ENCODE data around the gene OCEL1. TPM values are rescaled to one million over a fixed set of nuclear protein-coding genes. Genes with fewer than 3 reads are reported as not detected.
A peak's percentile ranks its signal among the peaks of the same experiment; 100 is the strongest.

Gene OCEL1
- total and polyA plus RNA-seq, 10 of the 15 experiments (the other 5 are each of a cell fraction or from before 2014, with no cell fraction given) = 2.8 to 18.2 (median 7.4) TPM

GRCh38 chr19:17235300-17235970 lies 9.4 kb downstream of the OCEL1 start (continued):
- TF ChIP-seq NR2C2 (IDR thresholded peaks at IDR 0.05; ENCODE audit: borderline replicate concordance, control insufficient read depth, insufficient read length, low read depth) = no peak
- TF ChIP-seq SUZ12 (IDR thresholded peaks at IDR 0.05; ENCODE audit: unreplicated experiment) = no peak
- TF ChIP-seq NR2C1 (IDR thresholded peaks at IDR 0.05) = 0 out of 2 replicates have a peak, but pooled peaks have one; percentile 6
- peak; percentile 78 for TF ChIP-seq IKZF1 (conservative IDR thresholded peaks at IDR 0.05)
- TF ChIP-seq MLLT1 (IDR thresholded peaks at IDR 0.05) = no peak
- TF ChIP-seq ASH2L (IDR thresholded peaks at IDR 0.05; ENCODE audit: borderline replicate concordance, low read depth) = no peak
- no peak for TF ChIP-seq HDAC2 (IDR thresholded peaks at IDR 0.05)
- TF ChIP-seq GABPA (IDR thresholded peaks at IDR 0.05; ENCODE audit: low read depth) = no peak
- TF ChIP-seq PAX8 (IDR thresholded peaks at IDR 0.05) = no peak
- TF ChIP-seq HDAC6 (IDR thresholded peaks at IDR 0.05; ENCODE audit: unreplicated experiment) = peak; percentile 57
- TF ChIP-seq MAX (IDR thresholded peaks at IDR 0.05; ENCODE audit: low read depth, low read length) = peak; percentile 92
- TF ChIP-seq MYB (IDR thresholded peaks at IDR 0.05; ENCODE audit: borderline replicate concordance, low read depth, low read length) = no peak
- TF ChIP-seq, protein P1, sequence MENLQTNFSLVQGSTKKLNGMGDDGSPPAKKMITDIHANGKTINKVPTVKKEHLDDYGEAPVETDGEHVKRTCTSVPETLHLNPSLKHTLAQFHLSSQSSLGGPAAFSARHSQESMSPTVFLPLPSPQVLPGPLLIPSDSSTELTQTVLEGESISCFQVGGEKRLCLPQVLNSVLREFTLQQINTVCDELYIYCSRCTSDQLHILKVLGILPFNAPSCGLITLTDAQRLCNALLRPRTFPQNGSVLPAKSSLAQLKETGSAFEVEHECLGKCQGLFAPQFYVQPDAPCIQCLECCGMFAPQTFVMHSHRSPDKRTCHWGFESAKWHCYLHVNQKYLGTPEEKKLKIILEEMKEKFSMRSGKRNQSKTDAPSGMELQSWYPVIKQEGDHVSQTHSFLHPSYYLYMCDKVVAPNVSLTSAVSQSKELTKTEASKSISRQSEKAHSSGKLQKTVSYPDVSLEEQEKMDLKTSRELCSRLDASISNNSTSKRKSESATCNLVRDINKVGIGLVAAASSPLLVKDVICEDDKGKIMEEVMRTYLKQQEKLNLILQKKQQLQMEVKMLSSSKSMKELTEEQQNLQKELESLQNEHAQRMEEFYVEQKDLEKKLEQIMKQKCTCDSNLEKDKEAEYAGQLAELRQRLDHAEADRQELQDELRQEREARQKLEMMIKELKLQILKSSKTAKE (IDR thresholded peaks at IDR 0.05; ENCODE audit: low read depth, poor library complexity, severe bottlenecking) = no peak
- no peak for TF ChIP-seq SMAD5 (IDR thresholded peaks at IDR 0.05; ENCODE audit: low read depth)
- TF ChIP-seq ETV6 (conservative IDR thresholded peaks at IDR 0.05 in 1 of 2, IDR thresholded peaks at IDR 0.05 in 1 of 2; ENCODE audit: borderline replicate concordance in 1 of 2, low read depth in 1 of 2) = no peak
- TF ChIP-seq POU2F2 (IDR thresholded peaks at IDR 0.05; ENCODE audit: borderline replicate concordance, low read depth, low read length) = no peak
- 0 out of 2 replicates have a peak, but pooled peaks have one; percentile 25 for TF ChIP-seq TCF3 (IDR thresholded peaks at IDR 0.05; ENCODE audit: borderline replicate concordance, insufficient read depth, low read depth, low read length)
- TF ChIP-seq ZNF274 (IDR thresholded peaks at IDR 0.05; ENCODE audit: insufficient read depth, insufficient read length) = no peak
- TF ChIP-seq, protein P2, sequence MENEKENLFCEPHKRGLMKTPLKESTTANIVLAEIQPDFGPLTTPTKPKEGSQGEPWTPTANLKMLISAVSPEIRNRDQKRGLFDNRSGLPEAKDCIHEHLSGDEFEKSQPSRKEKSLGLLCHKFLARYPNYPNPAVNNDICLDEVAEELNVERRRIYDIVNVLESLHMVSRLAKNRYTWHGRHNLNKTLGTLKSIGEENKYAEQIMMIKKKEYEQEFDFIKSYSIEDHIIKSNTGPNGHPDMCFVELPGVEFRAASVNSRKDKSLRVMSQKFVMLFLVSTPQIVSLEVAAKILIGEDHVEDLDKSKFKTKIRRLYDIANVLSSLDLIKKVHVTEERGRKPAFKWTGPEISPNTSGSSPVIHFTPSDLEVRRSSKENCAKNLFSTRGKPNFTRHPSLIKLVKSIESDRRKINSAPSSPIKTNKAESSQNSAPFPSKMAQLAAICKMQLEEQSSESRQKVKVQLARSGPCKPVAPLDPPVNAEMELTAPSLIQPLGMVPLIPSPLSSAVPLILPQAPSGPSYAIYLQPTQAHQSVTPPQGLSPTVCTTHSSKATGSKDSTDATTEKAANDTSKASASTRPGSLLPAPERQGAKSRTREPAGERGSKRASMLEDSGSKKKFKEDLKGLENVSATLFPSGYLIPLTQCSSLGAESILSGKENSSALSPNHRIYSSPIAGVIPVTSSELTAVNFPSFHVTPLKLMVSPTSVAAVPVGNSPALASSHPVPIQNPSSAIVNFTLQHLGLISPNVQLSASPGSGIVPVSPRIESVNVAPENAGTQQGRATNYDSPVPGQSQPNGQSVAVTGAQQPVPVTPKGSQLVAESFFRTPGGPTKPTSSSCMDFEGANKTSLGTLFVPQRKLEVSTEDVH (IDR thresholded peaks at IDR 0.05; ENCODE audit: low read depth, partially characterized antibody) = no peak
- no peak for TF ChIP-seq CEBPB (IDR thresholded peaks at IDR 0.05; ENCODE audit: borderline replicate concordance in 1 of 2, low read depth in 2 of 2, low read length in 2 of 2)
- TF ChIP-seq POLR2AphosphoS5 (IDR thresholded peaks at IDR 0.05; ENCODE audit: low read length) = no peak
- no peak for TF ChIP-seq ZZZ3 (IDR thresholded peaks at IDR 0.05; ENCODE audit: control insufficient read depth, insufficient read length, low read depth)
- TF ChIP-seq ZNF217 (IDR thresholded peaks at IDR 0.05) = peak; percentile 70
- peak; percentile 83 for TF ChIP-seq DPF2 (IDR thresholded peaks at IDR 0.05)
